SU-DHL-6 (cell line): ENCODE data around the gene CCL13.

Source experiments
- CTCF ChIP-seq: fragments of 200-600 bp; sonication (generic); IDR thresholded peaks from one replicate; pipeline ENCODE4 v1.5.1; 2017; ENCODE audit warnings: antibody characterized with exemption, mild to moderate bottlenecking, low read length, moderate library complexity; ENCODE audit not compliant: insufficient read depth, poor library complexity, severe bottlenecking
- EZH2phosphoT487 ChIP-seq: fragments of 200-600 bp; sonication (generic), shearing (Covaris generic); conservative IDR thresholded peaks from 2 replicates; pipeline ENCODE4 v1.6.1; 2018; ENCODE audit warnings: mild to moderate bottlenecking, antibody characterized with exemption, low read length, moderate library complexity, mixed read lengths

GRCh38 chr17:34398990-34399389 lies 42.7 kb downstream of the CCL13 start:
- TF ChIP-seq CTCF (no peak), EZH2phosphoT487 (no peak)
